OCI-LY3 (cell line): ENCODE results near the gene MPC2.
"Not testable (repeated sequence)": the region's sequence is repeated elsewhere in the genome, so short reads cannot be mapped to it uniquely, and the experiment has no call there.

Experiments used
- H2AFZ ChIP-seq: fragments of 200-600, 300-600 bp; shearing (Covaris generic); 2 replicates; pipeline ENCODE4 v1.6.0; 2014; ENCODE audit warnings: antibody characterized with exemption, low read depth, low read length
- H3K27ac ChIP-seq: fragments of 200-600, 300-600 bp; sonication (generic); 2 replicates; pipeline ENCODE4 v1.5.1; 2014; ENCODE audit warnings: mild to moderate bottlenecking, low read length, moderate library complexity, mixed read lengths
- H3K27me3 ChIP-seq: fragments of 200-600, 300-600 bp; sonication (generic); 2 replicates; pipeline ENCODE4 v1.6.1; 2014; ENCODE audit warnings: low read depth, low read length, mixed read lengths
- H3K36me3 ChIP-seq: fragments of 200-600, 300-600 bp; sonication (generic); replicated peaks from 2 replicates; pipeline ENCODE3; 2014; ENCODE audit warnings: low read depth, low read length, mixed read lengths
- H3K4me1 ChIP-seq: fragments of 300-600, 200-600 bp; sonication (generic); 2 replicates; pipeline ENCODE4 v1.6.1; 2014; ENCODE audit warnings: low read length, mixed read lengths
- H3K4me2 ChIP-seq: fragments of 200-600, 300-600 bp; sonication (generic); 2 replicates; pipeline ENCODE4 v1.6.1; 2014; ENCODE audit warnings: low read length, mixed read lengths
- H3K4me3 ChIP-seq: fragments of 300-600, 200-600 bp; sonication (generic); 2 replicates; pipeline ENCODE4 v1.5.1; 2014; ENCODE audit warnings: antibody characterized with exemption, mild to moderate bottlenecking, low read length, moderate library complexity
- H3K79me2 ChIP-seq: fragments of 300-600, 200-600 bp; shearing (Covaris generic); 2 replicates; pipeline ENCODE4 v1.6.1; 2014; ENCODE audit warnings: mild to moderate bottlenecking, low read length, mixed read lengths
- H3K9ac ChIP-seq: fragments of 300-600, 200-600 bp; shearing (Covaris generic); 2 replicates; pipeline ENCODE4 v1.6.0; 2014; ENCODE audit warnings: mild to moderate bottlenecking, low read length, moderate library complexity
- H3K9me3 ChIP-seq: fragments of 200-600, 300-600 bp; shearing (Covaris generic); 2 replicates; pipeline ENCODE4 v1.6.1; 2014; ENCODE audit warnings: low read length, mixed read lengths; ENCODE audit not compliant: insufficient read depth
- H4K20me1 ChIP-seq: fragments of 200-600, 300-600 bp; sonication (generic); 2 replicates; pipeline ENCODE4 v1.6.1; 2016; ENCODE audit warnings: low read length, mixed read lengths; ENCODE audit not compliant: insufficient read depth
- EZH2phosphoT487 ChIP-seq: fragments of 200-600 bp; shearing (Covaris generic); IDR thresholded peaks from 2 replicates; pipeline ENCODE4 v1.6.1; 2018; ENCODE audit warnings: antibody characterized with exemption, mixed run types, low read depth
- TF ChIP-seq, protein P1 (sequence below): fragments of 200-600, 300-600 bp; sonication (generic); IDR thresholded peaks from 2 replicates; pipeline ENCODE4 v1.5.1; 2014; ENCODE audit warnings: antibody characterized with exemption, low read length, low read depth

MPC2 gene

DNA sequence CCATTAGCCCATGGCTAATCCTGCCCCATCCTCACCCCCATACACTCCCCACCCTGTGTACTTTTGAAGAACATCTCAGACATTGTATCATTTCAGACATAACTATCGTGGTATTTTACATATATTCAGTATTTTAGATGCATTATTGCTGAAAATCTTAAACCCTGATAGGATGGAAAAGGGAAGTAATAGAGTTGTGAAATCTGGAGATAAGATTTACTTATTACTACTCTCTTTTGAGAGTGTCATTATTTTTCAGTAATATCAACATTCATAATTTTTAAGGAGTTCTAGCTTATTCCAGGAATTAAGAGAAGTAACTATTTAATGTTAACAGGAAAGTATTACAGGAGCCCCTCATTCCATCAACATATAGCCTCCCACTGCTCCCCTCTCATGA lies 57.4 kb downstream of the MPC2 start:
- H3K4me2 ChIP-seq = no peak overlapping the region
- no peaks in the 10 kb centered on the region for H3K36me3 ChIP-seq
- no peaks in the 10 kb centered on the region for H4K20me1 ChIP-seq
- H3K4me3 ChIP-seq = no peak overlapping the region
- H3K27me3 ChIP-seq = no peaks in the 10 kb centered on the region
- H3K9me3 ChIP-seq = no peaks in the 10 kb centered on the region
- H3K9ac ChIP-seq = no peak overlapping the region
- H3K4me1 ChIP-seq = no peaks in the 10 kb centered on the region
- TF ChIP-seq, protein P1, sequence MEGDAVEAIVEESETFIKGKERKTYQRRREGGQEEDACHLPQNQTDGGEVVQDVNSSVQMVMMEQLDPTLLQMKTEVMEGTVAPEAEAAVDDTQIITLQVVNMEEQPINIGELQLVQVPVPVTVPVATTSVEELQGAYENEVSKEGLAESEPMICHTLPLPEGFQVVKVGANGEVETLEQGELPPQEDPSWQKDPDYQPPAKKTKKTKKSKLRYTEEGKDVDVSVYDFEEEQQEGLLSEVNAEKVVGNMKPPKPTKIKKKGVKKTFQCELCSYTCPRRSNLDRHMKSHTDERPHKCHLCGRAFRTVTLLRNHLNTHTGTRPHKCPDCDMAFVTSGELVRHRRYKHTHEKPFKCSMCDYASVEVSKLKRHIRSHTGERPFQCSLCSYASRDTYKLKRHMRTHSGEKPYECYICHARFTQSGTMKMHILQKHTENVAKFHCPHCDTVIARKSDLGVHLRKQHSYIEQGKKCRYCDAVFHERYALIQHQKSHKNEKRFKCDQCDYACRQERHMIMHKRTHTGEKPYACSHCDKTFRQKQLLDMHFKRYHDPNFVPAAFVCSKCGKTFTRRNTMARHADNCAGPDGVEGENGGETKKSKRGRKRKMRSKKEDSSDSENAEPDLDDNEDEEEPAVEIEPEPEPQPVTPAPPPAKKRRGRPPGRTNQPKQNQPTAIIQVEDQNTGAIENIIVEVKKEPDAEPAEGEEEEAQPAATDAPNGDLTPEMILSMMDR = no peak
- no peak for TF ChIP-seq EZH2phosphoT487
- H3K79me2 ChIP-seq = no peaks in the 10 kb centered on the region
- H2AFZ ChIP-seq = no peak overlapping the region
- H3K27ac ChIP-seq = no peak overlapping the region

DNA sequence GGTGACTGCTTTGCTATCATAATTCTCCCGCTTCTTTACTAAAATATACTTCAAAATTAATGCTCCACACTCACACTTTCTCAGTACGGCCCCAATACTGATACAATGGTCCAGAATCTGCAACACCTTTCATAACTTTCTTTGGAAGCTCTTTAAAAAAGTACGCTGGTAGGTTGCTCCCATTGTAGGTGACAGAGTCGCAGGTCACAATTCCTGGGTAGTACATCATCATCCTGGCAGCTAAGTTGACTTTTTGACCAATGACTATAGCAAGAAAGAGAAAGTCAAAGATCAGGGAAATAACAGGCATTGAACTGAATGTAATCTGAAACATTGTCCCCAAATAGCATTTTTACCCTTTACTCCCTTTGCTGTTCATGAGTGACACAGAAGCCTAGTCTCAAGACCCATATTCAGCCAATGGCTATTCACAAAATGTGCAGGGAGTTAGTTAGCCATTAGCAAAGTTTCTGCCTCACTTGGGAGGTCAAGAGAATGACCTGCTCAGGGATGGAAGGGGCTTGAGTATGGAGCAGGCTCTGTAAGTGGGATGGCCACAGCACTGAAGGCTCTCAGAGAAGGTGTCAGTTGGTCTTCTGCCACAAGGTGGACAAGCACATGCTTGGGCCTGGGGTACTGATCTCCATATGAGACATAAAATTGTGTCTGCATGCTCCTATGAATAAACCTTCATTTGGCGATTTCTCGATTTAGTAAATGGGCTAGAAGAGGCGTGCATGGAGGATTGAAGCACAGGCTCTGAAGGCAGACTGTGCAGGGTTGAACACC lies 58.3 kb downstream of the MPC2 start:
- Histone ChIP-seq H2AFZ (no peak overlapping the region), H3K4me3 (no peak overlapping the region), H3K9ac (no peak overlapping the region), H3K79me2 (no peaks in the 10 kb centered on the region), H3K9me3 (no peaks in the 10 kb centered on the region), H3K27me3 (no peaks in the 10 kb centered on the region), H3K4me2 (no peak overlapping the region), H4K20me1 (no peaks in the 10 kb centered on the region), H3K36me3 (no peaks in the 10 kb centered on the region), H3K4me1 (no peaks in the 10 kb centered on the region), H3K27ac (no peak overlapping the region)
- TF ChIP-seq EZH2phosphoT487 = no peak
- TF ChIP-seq, protein P1 = no peak

DNA sequence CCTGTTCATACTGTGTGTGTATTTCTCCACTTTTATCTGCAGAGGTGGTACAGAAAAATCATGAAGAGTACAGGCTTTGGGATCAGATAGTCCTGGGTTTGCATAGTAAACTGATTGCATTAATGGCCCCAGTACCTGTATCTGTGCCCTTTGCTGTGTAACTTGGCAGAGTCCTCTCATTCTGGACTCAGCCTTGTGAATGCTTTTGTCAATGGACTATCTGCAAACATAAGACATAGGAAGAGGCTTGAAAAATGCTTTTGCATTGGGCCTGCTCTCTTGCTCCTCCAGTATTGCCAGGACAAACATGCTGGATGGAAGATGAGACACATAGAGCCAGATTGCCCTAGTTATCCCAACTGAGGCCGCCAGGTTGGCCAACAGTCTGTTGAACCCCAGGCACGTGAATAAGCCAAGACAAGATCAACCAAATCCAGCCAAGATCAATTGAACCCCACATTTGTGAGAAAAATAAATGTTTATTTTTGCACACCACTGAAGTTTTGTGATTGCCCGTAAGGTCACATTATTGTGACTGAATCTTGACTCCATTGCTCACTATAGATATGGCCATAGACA lies 60.2 kb downstream of the MPC2 start:
- Histone ChIP-seq H2AFZ (no peak overlapping the region), H3K9ac (no peak overlapping the region), H3K36me3 (no peaks in the 10 kb centered on the region), H3K27ac (no peak overlapping the region), H3K4me3 (no peak overlapping the region), H3K9me3 (no peaks in the 10 kb centered on the region), H4K20me1 (no peaks in the 10 kb centered on the region), H3K79me2 (no peaks in the 10 kb centered on the region), H3K4me1 (no peaks in the 10 kb centered on the region), H3K4me2 (no peak overlapping the region), H3K27me3 (no peaks in the 10 kb centered on the region)
- no peak for TF ChIP-seq EZH2phosphoT487
- TF ChIP-seq, protein P1 = no peak

DNA sequence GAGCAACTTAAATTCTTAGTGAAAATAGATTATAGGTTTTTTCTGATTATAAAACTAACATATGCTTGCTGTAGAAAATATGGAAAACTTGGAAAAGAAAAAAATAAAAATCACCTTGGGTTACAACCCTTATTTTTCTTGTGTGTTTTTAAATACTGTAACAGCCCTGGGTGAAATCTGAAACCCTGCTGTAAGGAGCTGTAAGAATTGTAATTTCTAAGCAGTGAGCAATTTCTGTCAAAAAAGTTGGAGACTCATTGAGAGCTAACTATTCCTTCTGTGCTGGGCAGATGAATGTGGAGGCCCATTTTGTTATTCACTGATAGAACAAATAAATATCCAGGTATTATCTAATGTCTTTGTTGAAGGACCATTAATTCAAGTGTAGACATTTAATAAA lies 65.5 kb downstream of the MPC2 start:
- Histone ChIP-seq H3K79me2 (no peaks in the 10 kb centered on the region), H3K9me3 (no peaks in the 10 kb centered on the region), H3K27ac (no peak overlapping the region), H3K4me3 (no peak overlapping the region), H3K4me2 (no peak overlapping the region), H3K4me1 (no peaks in the 10 kb centered on the region), H3K9ac (no peak overlapping the region), H3K27me3 (no peaks in the 10 kb centered on the region), H4K20me1 (no peaks in the 10 kb centered on the region), H2AFZ (no peak overlapping the region), H3K36me3 (no peaks in the 10 kb centered on the region)
- TF ChIP-seq, protein P1 = no peak
- TF ChIP-seq EZH2phosphoT487 = no peak

DNA sequence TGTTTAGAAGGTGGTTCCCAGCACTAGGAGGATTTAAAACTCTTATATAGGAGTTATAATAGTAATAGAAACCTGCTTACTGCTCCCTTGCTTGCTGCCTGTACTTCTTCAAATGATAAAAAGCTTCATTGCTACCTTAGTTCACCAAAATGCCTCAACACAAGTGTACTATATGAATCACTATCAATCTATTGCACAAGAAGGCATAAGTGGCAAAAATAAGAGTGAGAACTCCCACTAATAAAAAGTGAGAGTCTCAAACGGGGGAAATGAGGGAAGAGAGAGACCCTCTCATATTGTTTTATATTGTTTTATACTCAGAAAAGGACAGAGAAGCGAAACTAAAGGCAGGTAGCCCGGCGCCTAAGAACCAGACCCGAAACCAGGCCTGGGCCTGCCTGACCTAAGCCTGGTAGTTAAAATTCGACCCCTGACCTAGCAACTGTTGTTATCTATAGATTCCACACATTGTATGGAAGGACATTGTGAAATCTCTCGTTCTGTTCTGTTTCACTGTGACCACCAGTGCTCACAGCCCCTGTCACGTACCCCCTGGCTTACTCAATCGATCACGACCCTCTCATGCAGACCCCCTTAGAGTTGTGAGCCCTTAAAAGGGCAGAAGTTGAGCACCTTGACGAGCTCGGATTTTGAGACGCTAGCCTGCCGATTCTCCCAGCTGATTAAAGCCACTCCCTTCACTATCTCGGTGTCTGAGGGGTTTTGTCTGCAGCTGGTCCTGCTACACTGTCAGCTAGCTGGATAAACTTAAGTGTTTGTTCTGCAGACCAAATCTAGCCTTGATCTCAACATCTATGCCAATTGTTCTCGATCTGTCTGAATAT lies 67.5 kb downstream of the MPC2 start:
- H3K27me3 ChIP-seq, H3K9ac ChIP-seq, H3K4me2 ChIP-seq, H3K79me2 ChIP-seq, H4K20me1 ChIP-seq, H3K4me1 ChIP-seq, H3K9me3 ChIP-seq, H3K27ac ChIP-seq, H3K36me3 ChIP-seq, H3K4me3 ChIP-seq, H2AFZ ChIP-seq: not testable (repeated sequence)
